GM06990 (cell line): ENCODE results near the gene TMEM184A.
"Not testable (repeated sequence)": the region's sequence is repeated elsewhere in the genome, so short reads cannot be mapped to it uniquely, and the experiment has no call there.

Source experiments
- DNase-seq: peaks from one replicate; pipeline ENCODE4 v3.0.0-alpha.2; 2011; ENCODE audit not compliant: insufficient read length; ENCODE audit errors: extremely low read depth
- H3K27me3 ChIP-seq: replicated peaks from 2 replicates; pipeline ENCODE4 v1.6.0; 2011; ENCODE audit warnings: low read length; ENCODE audit not compliant: control insufficient read depth, insufficient read depth
- H3K36me3 ChIP-seq: 2 replicates; pipeline ENCODE4 v1.5.1; 2011; ENCODE audit warnings: low read length; ENCODE audit not compliant: control insufficient read depth, insufficient read depth
- H3K4me3 ChIP-seq: replicated peaks from 2 replicates; pipeline ENCODE4 v1.5.1; 2011; ENCODE audit warnings: low read depth, mild to moderate bottlenecking, control low read depth, low read length
- TF ChIP-seq, protein P1 (sequence below): IDR thresholded peaks from 2 replicates; pipeline ENCODE4 v1.5.1; 2011; ENCODE audit warnings: low read length, control low read depth, mild to moderate bottlenecking, inconsistent platforms; ENCODE audit not compliant: insufficient read depth, poor library complexity, severe bottlenecking

Gene TMEM184A

GRCh38 chr7:1516586-1517251 is 39.3 kb downstream of the TMEM184A start:
- TF ChIP-seq, protein P1, sequence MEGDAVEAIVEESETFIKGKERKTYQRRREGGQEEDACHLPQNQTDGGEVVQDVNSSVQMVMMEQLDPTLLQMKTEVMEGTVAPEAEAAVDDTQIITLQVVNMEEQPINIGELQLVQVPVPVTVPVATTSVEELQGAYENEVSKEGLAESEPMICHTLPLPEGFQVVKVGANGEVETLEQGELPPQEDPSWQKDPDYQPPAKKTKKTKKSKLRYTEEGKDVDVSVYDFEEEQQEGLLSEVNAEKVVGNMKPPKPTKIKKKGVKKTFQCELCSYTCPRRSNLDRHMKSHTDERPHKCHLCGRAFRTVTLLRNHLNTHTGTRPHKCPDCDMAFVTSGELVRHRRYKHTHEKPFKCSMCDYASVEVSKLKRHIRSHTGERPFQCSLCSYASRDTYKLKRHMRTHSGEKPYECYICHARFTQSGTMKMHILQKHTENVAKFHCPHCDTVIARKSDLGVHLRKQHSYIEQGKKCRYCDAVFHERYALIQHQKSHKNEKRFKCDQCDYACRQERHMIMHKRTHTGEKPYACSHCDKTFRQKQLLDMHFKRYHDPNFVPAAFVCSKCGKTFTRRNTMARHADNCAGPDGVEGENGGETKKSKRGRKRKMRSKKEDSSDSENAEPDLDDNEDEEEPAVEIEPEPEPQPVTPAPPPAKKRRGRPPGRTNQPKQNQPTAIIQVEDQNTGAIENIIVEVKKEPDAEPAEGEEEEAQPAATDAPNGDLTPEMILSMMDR = no peak
- H3K27me3 ChIP-seq = no peaks in the 10 kb centered on the region; the same call in 1 of the 2 replicates
- no peak for DNase-seq
- no peak overlapping the region for H3K4me3 ChIP-seq
- no peaks in the 10 kb centered on the region for H3K36me3 ChIP-seq

- not testable (repeated sequence) for H3K27me3 ChIP-seq, H3K36me3 ChIP-seq, DNase-seq, H3K4me3 ChIP-seq
Measured at GRCh38 chr7:1515509-1515967, 40.5 kb downstream of the TMEM184A start.

DNA sequence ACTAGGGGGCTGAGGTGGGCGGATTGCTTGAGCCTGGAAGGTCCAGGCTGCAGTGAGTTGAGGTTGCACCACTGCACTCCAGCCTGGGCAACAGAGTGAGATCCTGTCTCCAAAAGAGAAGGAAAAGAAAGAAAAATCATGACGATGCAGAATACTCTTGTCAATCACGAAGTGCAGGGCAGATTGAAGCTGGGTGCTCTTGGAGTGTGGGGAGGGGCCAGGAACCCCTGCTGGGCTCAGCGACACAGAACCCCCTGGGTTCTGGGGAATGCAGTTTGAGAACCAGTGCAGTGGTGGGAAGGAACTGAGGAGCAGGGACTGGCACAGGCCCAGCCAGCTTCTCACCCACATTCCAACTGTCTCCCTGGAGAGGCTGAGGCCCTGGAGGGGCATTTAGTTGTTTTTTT is 41.0 kb downstream of the TMEM184A start:
- H3K36me3 ChIP-seq = no peaks in the 10 kb centered on the region
- no peaks in the 10 kb centered on the region; the same call in 1 of the 2 replicates for H3K27me3 ChIP-seq
- no peak overlapping the region for H3K4me3 ChIP-seq
- TF ChIP-seq, protein P1 = no peak
- DNase-seq = no peak

GRCh38 chr7:1514407-1514806 is 41.6 kb downstream of the TMEM184A start:
- H3K27me3 ChIP-seq = no peaks in the 10 kb centered on the region; the same call in 1 of the 2 replicates
- no peak for DNase-seq
- no peaks in the 10 kb centered on the region for H3K36me3 ChIP-seq
- TF ChIP-seq, protein P1 = no peak
- no peak overlapping the region for H3K4me3 ChIP-seq

- Histone ChIP-seq H3K4me3 (no peak overlapping the region), H3K36me3 (no peaks in the 10 kb centered on the region), H3K27me3 (no peaks in the 10 kb centered on the region; the same call in 1 of the 2 replicates)
- TF ChIP-seq, protein P1 = no peak
- no peak for DNase-seq
Measured at GRCh38 chr7:1513657-1514095, 42.3 kb downstream of the TMEM184A start.

DNA sequence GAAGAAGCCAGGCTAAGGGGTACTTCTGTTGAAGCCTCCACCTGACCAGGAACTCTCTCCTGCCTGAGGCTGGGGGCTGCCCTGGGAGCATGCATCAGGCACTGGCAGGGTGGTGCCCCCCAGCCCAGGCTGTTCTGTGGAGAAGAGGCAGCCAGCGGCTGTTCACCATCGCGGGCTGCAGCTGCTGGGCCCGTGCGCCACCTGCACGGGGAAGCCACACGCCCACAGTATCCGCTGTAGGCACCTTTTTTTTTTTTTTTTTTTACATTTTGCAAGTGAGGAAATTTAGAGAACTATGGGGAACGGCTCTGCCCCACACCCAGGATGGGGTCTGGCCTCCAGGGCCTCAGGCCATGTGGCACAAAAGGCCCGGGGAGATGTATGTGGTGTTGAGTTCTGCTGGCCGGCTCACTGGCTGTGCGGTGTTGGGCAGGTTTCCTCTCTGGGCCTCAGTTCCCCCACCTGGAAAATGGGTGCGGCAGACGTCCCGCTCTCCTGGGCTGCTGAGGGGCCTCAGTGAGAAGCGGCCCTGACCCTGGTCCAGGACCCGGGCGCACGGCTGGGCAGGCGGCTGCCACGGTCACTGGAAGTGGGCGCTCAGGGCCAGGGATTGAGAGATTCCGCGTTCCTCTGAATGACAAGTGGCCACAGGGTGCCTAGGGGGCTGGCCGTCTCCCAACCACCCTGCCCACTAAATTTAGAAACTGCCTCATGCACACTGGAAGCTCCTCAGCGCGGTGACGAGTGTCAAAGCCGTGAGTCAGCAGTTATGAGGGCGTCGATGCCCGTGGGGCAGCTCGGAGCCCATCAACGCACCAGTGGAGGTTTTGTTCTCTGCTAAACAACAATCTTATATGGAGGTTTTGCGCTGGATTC is 43.0 kb downstream of the TMEM184A start:
- Histone ChIP-seq H3K27me3 (no peaks in the 10 kb centered on the region; the same call in 1 of the 2 replicates), H3K36me3 (no peaks in the 10 kb centered on the region), H3K4me3 (no peak overlapping the region)
- TF ChIP-seq, protein P1 = no peak
- peak; percentile 54 for DNase-seq
